ENCODE data around the gene NTN3. TPM values are rescaled to one million over a fixed set of nuclear protein-coding genes. Genes with fewer than 3 reads are reported as not detected.

The NTN3 gene
- total RNA-seq, 1 donor from 2014 or later: 17.9 TPM

DNA sequence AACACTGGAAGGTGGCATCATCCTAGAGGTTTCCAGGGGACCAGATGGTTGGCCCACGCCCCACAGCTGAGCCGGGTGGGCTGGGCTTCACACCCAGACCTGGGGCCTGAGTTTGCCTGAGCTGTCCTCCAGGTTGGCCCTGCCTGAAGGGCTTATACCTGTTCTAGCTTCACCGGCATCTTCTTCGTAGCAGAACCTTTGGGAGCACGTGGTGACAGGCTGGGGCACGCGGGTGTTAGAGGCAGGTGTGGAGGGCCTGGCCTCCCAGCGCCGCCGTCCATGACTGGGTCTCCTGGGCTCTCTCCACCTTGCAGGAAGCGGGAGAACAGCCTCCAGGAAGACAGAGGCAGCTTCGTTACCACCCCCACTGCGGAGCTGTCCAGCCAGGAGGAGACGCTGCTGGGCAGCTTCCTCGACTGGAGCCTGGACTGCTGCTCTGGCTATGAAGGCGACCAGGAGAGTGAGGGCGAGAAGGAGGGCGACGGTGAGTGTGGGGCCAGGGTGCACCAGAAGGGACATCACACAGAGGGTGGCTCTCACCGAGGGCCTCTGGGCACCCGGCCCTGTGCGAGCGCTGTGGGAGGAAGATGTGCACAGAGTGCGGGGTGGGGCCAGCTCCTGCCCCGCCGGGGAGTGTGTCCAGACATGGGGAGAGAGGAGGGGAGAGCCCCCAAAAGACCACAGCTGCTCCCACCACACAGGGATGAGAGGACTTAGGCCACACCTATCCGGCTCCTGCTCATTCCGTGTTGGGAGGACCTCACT is 15.8 kb upstream of the NTN3 start:
- H3K36me3 Mint-ChIP-seq: peaks cover 29% of the 10 kb centered on the region
- no peak overlapping the region for H3K27ac Mint-ChIP-seq
- no peak for TF ChIP-seq CTCF (IDR thresholded peaks at IDR 0.05; ENCODE audit: unreplicated experiment)
- no peaks in the 10 kb centered on the region for H3K27me3 Mint-ChIP-seq (ENCODE audit: low read depth)
- no peak overlapping the region for H3K4me3 Mint-ChIP-seq
- H3K4me1 Mint-ChIP-seq: peaks cover 5% of the 10 kb centered on the region
- no peak for DNase-seq (ENCODE audit: low spot score in 2 of 2, unreplicated experiment in 2 of 2)
- H3K9me3 Mint-ChIP-seq: no peaks in the 10 kb centered on the region

DNA sequence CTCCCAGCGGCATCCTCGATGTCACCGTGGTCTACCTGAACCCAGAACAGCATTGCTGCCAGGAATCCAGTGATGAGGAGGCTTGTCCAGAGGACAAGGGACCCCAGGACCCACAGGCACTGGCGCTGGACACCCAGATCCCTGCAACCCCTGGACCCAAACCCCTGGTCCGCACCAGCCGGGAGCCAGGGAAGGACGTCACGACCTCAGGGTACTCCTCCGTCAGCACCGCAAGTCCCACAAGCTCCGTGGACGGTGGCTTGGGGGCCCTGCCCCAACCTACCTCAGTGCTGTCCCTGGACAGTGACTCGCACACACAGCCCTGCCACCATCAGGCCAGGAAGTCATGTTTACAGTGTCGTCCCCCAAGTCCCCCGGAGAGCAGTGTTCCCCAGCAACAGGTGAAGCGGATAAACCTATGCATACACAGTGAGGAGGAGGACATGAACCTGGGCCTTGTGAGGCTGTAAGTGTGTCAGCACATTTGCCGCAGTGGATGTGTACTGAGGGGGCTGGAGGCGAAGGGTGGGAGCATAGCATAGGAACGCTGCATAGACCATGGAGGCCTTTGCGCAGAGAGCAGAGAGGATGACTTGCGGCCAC is 14.4 kb upstream of the NTN3 start:
- no peak for DNase-seq (ENCODE audit: low spot score in 2 of 2, unreplicated experiment in 2 of 2)
- H3K4me3 Mint-ChIP-seq: no peak overlapping the region
- H3K27ac Mint-ChIP-seq: no peak overlapping the region
- peaks cover 25% of the 10 kb centered on the region for H3K36me3 Mint-ChIP-seq
- H3K27me3 Mint-ChIP-seq (ENCODE audit: low read depth): no peaks in the 10 kb centered on the region
- TF ChIP-seq CTCF (IDR thresholded peaks at IDR 0.05; ENCODE audit: unreplicated experiment): no peak
- H3K4me1 Mint-ChIP-seq: peaks cover 5% of the 10 kb centered on the region
- H3K9me3 Mint-ChIP-seq: no peaks in the 10 kb centered on the region

GRCh38 chr16:2457267-2457666 is 13.8 kb upstream of the NTN3 start:
- H3K4me3 Mint-ChIP-seq: no peak overlapping the region
- H3K9me3 Mint-ChIP-seq: no peaks in the 10 kb centered on the region

DNA sequence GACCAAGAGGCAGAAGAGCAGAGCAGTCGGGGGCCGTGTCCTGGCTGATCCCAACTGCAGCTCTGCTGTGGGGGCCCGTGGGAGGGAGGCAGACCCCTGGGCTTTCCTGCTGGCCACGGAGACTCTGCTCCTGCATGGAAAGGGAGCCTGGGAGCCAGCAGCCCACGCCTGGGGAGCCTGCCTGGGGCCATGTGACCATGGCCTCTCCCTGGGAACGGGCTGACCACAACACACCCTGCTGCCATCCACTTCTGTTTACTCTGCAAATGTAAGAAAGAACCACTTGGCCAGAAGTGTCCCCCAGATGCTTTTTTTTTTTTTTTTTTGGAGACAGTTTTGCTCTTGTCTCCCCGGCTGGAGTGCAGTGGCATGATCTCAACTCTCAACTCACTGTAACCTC is 13.2 kb upstream of the NTN3 start:
- H3K27me3 Mint-ChIP-seq (ENCODE audit: low read depth): no peaks in the 10 kb centered on the region
- peaks cover 16% of the 10 kb centered on the region for H3K36me3 Mint-ChIP-seq
- no peak for DNase-seq (ENCODE audit: low spot score in 2 of 2, unreplicated experiment in 2 of 2)
- TF ChIP-seq CTCF (IDR thresholded peaks at IDR 0.05; ENCODE audit: unreplicated experiment): no peak
- H3K9me3 Mint-ChIP-seq: no peaks in the 10 kb centered on the region
- H3K4me3 Mint-ChIP-seq: no peak overlapping the region
- H3K27ac Mint-ChIP-seq: no peak overlapping the region
- H3K4me1 Mint-ChIP-seq: peaks cover 5% of the 10 kb centered on the region

More at GRCh38 chr16:2457267-2457666, 13.8 kb upstream of the NTN3 start:
- Mint-ChIP-seq H3K36me3 (peaks cover 23% of the 10 kb centered on the region), H3K27ac (no peak overlapping the region), H3K27me3 (ENCODE audit: low read depth) (no peaks in the 10 kb centered on the region), H3K4me1 (peaks cover 5% of the 10 kb centered on the region)
- TF ChIP-seq CTCF (IDR thresholded peaks at IDR 0.05; ENCODE audit: unreplicated experiment): no peak
- no peak for DNase-seq (ENCODE audit: low spot score in 2 of 2, unreplicated experiment in 2 of 2)

GRCh38 chr16:2458887-2459646 is 12.0 kb upstream of the NTN3 start:
- peak overlapping the region; percentile 87 for H3K4me3 Mint-ChIP-seq
- TF ChIP-seq CTCF (IDR thresholded peaks at IDR 0.05; ENCODE audit: unreplicated experiment): no peak
- no peak for DNase-seq (ENCODE audit: low spot score in 2 of 2, unreplicated experiment in 2 of 2)

More at GRCh38 chr16:2458887-2459646, 12.0 kb upstream of the NTN3 start:
- Mint-ChIP-seq H3K27me3 (ENCODE audit: low read depth) (no peaks in the 10 kb centered on the region), H3K9me3 (no peaks in the 10 kb centered on the region), H3K27ac (peak overlapping the region; percentile 80), H3K36me3 (peaks cover 8% of the 10 kb centered on the region), H3K4me1 (peaks cover 5% of the 10 kb centered on the region)
